NCI-H524 treated with DMSO at 0.1 percent for 48 hours (cell line): Measurements from ENCODE around the gene TNS2.

ENCODE experiments used
- DNase-seq: peaks from one replicate; lab custom pipeline; 2025; lab: John Stamatoyannopoulos, UW

The TNS2 gene

GRCh38 chr12:53044896-53045695, 4.8 kb upstream of the TNS2 start:
- no peak for DNase-seq

GRCh38 chr12:53045696-53046045, 4.2 kb upstream of the TNS2 start:
- no peak for DNase-seq

- no peak for DNase-seq
These were observed 3.1 kb upstream of the TNS2 start for GRCh38 chr12:53046655-53047220.

GRCh38 chr12:53047221-53048032, 2.4 kb upstream of the TNS2 start:
- DNase-seq, result no peak

- DNase-seq, result no peak
These were observed 1.7 kb upstream of the TNS2 start for GRCh38 chr12:53048033-53048779.

GRCh38 chr12:53048780-53049401, 974 bp upstream of the TNS2 start:
- no peak for DNase-seq

GRCh38 chr12:53050426-53051057, 677 bp downstream of the TNS2 start:
- no peak for DNase-seq

- no peak for DNase-seq
These were observed 1.4 kb downstream of the TNS2 start for GRCh38 chr12:53051058-53051880.

GRCh38 chr12:53051881-53052412, 2.1 kb downstream of the TNS2 start:
- DNase-seq, result no peak

- DNase-seq, result no peak
These were observed 2.8 kb downstream of the TNS2 start for GRCh38 chr12:53052419-53053217.

- no peak for DNase-seq
These were observed 3.6 kb downstream of the TNS2 start for GRCh38 chr12:53053218-53054111.

- peak; percentile 57 for DNase-seq
These were observed 4.4 kb downstream of the TNS2 start for GRCh38 chr12:53054112-53054878.

GRCh38 chr12:53055471-53056266, 5.8 kb downstream of the TNS2 start:
- no peak for DNase-seq

- no peak for DNase-seq
These were observed 6.4 kb downstream of the TNS2 start for GRCh38 chr12:53056296-53056695.

GRCh38 chr12:53056901-53057300, 7.0 kb downstream of the TNS2 start:
- no peak for DNase-seq

GRCh38 chr12:53057816-53058500, 8.1 kb downstream of the TNS2 start:
- no peak for DNase-seq
